Ishikawa (cell line): ENCODE results near the gene PLA2G4F.

ENCODE experiments used
- CEBPB ChIP-seq: IDR thresholded peaks from 2 replicates; pipeline ENCODE4 v1.6.1; 2012
- CREB1 ChIP-seq: IDR thresholded peaks from 2 replicates; pipeline ENCODE4 v1.6.1; 2012; ENCODE audit warnings: low read depth
- EGR1 ChIP-seq: IDR thresholded peaks from 2 replicates; pipeline ENCODE4 v1.6.1; 2012
- EP300 ChIP-seq: IDR thresholded peaks from 2 replicates; pipeline ENCODE4 v1.6.1; 2012; ENCODE audit warnings: borderline replicate concordance
- FOXM1 ChIP-seq: IDR thresholded peaks from 2 replicates; pipeline ENCODE4 v1.6.1; 2012; ENCODE audit warnings: low read depth, borderline replicate concordance
- NFIC ChIP-seq: IDR thresholded peaks from 2 replicates; pipeline ENCODE4 v1.6.1; 2012
- RAD21 ChIP-seq: IDR thresholded peaks from 2 replicates; pipeline ENCODE4 v1.6.1; 2012; ENCODE audit warnings: low read depth
- TAF1 ChIP-seq: IDR thresholded peaks from 2 replicates; pipeline ENCODE4 v1.6.1; 2012; ENCODE audit warnings: low read depth, mild to moderate bottlenecking
- TCF12 ChIP-seq: IDR thresholded peaks from 2 replicates; pipeline ENCODE4 v1.6.1; 2012; ENCODE audit warnings: low read depth
- TEAD4 ChIP-seq: IDR thresholded peaks from 2 replicates; pipeline ENCODE4 v1.6.1; 2012
- USF1 ChIP-seq: IDR thresholded peaks from 2 replicates; pipeline ENCODE4 v1.6.1; 2012
- YY1 ChIP-seq: IDR thresholded peaks from 2 replicates; pipeline ENCODE4 v1.6.1; 2012; ENCODE audit warnings: low read depth
- ZBTB7A ChIP-seq: IDR thresholded peaks from 2 replicates; pipeline ENCODE4 v1.6.1; 2012; ENCODE audit warnings: low read depth
- TF ChIP-seq, protein P1 (sequence below): IDR thresholded peaks from 2 replicates; pipeline ENCODE4 v1.6.1; 2012
- TF ChIP-seq, protein P2 (sequence below): IDR thresholded peaks from 2 replicates; pipeline ENCODE4 v1.6.1; 2012; ENCODE audit warnings: low read depth, mild to moderate bottlenecking

PLA2G4F gene

DNA sequence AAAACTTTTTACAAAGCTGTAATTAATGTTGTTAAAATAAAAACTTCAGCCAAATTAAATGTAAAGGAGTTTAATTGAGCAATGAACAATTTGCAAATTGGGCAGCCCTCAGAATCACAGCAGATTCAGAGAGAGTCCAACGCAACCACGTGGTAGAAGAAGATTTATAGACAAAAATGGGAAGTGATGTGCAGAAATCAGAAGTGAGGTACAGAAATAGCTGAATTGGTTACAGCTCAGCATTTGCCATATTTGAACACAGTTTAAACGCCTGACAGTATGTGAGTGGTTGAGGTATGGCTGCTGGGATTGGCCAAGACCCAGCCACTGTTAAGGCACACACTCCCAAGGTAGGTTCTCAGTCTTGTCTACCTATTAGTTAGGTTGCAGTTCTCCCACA, 47.6 kb downstream of the PLA2G4F start:
- TF ChIP-seq, protein P1, sequence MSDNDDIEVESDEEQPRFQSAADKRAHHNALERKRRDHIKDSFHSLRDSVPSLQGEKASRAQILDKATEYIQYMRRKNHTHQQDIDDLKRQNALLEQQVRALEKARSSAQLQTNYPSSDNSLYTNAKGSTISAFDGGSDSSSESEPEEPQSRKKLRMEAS: no peak
- TF ChIP-seq YY1 (no peak), CEBPB (no peak), TEAD4 (no peak), FOXM1 (no peak), CREB1 (no peak)
- TF ChIP-seq, protein P2, sequence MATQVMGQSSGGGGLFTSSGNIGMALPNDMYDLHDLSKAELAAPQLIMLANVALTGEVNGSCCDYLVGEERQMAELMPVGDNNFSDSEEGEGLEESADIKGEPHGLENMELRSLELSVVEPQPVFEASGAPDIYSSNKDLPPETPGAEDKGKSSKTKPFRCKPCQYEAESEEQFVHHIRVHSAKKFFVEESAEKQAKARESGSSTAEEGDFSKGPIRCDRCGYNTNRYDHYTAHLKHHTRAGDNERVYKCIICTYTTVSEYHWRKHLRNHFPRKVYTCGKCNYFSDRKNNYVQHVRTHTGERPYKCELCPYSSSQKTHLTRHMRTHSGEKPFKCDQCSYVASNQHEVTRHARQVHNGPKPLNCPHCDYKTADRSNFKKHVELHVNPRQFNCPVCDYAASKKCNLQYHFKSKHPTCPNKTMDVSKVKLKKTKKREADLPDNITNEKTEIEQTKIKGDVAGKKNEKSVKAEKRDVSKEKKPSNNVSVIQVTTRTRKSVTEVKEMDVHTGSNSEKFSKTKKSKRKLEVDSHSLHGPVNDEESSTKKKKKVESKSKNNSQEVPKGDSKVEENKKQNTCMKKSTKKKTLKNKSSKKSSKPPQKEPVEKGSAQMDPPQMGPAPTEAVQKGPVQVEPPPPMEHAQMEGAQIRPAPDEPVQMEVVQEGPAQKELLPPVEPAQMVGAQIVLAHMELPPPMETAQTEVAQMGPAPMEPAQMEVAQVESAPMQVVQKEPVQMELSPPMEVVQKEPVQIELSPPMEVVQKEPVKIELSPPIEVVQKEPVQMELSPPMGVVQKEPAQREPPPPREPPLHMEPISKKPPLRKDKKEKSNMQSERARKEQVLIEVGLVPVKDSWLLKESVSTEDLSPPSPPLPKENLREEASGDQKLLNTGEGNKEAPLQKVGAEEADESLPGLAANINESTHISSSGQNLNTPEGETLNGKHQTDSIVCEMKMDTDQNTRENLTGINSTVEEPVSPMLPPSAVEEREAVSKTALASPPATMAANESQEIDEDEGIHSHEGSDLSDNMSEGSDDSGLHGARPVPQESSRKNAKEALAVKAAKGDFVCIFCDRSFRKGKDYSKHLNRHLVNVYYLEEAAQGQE: no peak

DNA sequence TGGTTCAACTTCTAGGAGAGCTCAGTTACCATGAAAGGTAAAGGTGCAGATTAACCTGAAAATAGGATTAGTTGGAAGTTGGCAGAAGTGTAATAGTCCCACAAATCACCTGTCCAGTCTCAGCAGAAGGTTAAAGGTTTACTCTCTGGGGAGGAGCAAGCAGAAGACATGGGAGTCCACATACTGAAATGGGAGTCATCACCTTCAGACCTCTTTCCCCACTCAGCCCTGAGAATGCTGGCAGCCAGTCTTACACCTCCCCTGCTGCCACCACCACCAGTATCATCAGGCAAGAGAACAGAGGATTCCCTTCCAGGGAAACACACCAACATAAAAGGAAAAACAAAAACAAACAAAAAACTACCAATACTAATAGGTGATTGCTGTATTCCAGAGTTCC, 48.2 kb downstream of the PLA2G4F start:
- no peak for TF ChIP-seq YY1
- TF ChIP-seq, protein P2: no peak
- no peak for TF ChIP-seq EGR1
- TF ChIP-seq FOXM1: no peak
- TF ChIP-seq TEAD4: no peak
- TF ChIP-seq CEBPB: no peak
- no peak for TF ChIP-seq CREB1
- no peak for TF ChIP-seq TAF1
- no peak for TF ChIP-seq EP300
- no peak for TF ChIP-seq USF1
- TF ChIP-seq, protein P1: no peak
- no peak for TF ChIP-seq NFIC
- TF ChIP-seq RAD21: no peak
- no peak for TF ChIP-seq TCF12
- TF ChIP-seq ZBTB7A: no peak

DNA sequence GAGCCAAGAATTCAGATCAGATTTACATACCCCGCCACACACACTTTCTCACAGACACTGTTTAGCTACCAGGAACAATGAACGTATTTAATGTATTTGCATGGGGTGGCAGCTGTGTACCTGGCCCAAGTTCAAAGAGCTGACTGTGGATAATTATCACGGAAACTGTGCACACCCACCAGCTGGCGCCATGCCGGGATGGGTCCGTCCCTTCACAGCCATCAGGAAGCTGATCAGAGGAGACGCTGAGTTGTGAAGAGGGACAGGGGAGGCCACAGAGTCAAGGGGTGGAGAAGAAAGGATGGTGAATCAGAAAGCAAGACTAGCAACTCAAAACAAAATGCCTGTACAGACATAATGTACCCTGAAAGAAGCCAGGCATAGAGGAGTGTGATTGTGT, 49.0 kb downstream of the PLA2G4F start:
- TF ChIP-seq CEBPB (no peak), CREB1 (no peak), NFIC (peak; percentile 51), USF1 (no peak)

DNA sequence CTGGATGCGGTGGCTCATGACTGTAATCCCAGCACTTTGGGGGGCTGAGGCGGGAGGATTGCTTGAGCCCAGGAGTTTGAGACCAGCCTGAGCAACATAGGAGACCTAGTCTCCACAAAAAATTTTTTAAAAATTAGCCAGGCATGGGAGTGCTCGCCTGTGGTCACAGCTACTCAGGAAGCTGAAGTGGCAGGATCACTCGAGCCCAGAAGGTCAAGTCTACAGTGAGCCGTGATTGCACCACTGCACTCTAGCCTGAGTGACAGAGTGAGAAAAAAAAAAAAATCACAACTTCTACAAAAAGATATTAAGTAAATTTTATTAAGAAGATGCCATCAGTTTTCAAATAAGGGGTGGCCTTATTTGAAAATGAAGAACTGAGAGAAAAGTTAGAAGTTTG, 50.1 kb downstream of the PLA2G4F start:
- TF ChIP-seq CEBPB: no peak
- no peak for TF ChIP-seq NFIC
- no peak for TF ChIP-seq TEAD4
- TF ChIP-seq TAF1: no peak

- TF ChIP-seq FOXM1: no peak
- TF ChIP-seq, protein P2: no peak
- TF ChIP-seq NFIC: no peak
- no peak for TF ChIP-seq RAD21
- no peak for TF ChIP-seq TAF1
- TF ChIP-seq ZBTB7A: no peak
- no peak for TF ChIP-seq YY1
- TF ChIP-seq CEBPB: no peak
- TF ChIP-seq USF1: no peak
- no peak for TF ChIP-seq TCF12
- no peak for TF ChIP-seq CREB1
- TF ChIP-seq, protein P1: no peak
- no peak for TF ChIP-seq EGR1
Measured at GRCh38 chr15:42104095-42104891, 52.1 kb downstream of the PLA2G4F start.
